Hepatocyte (in vitro differentiated cells): ENCODE measurements around the gene PAN3. TPM values are rescaled to one million over a fixed set of nuclear protein-coding genes. Genes with fewer than 3 reads are reported as not detected.

Experiments used
- polyA plus RNA-seq: library from polyadenylated mRNA; unstranded; fragments of >200 nt; fragmentation: Nextera tagmentation; extraction: Ambion mirVana; gene quantifications from 2 replicates; pipeline ENCODE4 v1.2.1, GENCODE V29; 2016
- small RNA-seq: library from RNA; depleted of rRNA; stranded (forward); fragments of <200 nt; gene quantifications from one replicate; pipeline ENCODE3, GENCODE V24; 2014
- total RNA-seq: library from RNA; depleted of rRNA; stranded (reverse); fragments of >200 nt; gene quantifications from 2 replicates; pipeline ENCODE4 v1.2.3, GENCODE V29; 2014

The PAN3 gene
- total and polyA plus RNA-seq, 2 experiments from 2014 or later: 6.9 to 29.8 TPM

Small RNA genes lying within 50 kb of the gene (small RNA-seq; reads per million reads assigned to genes)
- gene RNU6-82P: not detected

Other genes starting within 250 kb of the PAN3 start
- gene PDX1, start 218.5 kb upstream of the PAN3 start, total RNA-seq: 0.20 and 1.3 TPM in 2 replicates
- gene PDX1, start 218.5 kb upstream of the PAN3 start, polyA plus RNA-seq: 0.95 and 1.8 TPM in 2 replicates
- 34.6 and 40.0 TPM in 2 replicates for gene CDX2, start 169.2 kb upstream of the PAN3 start, total RNA-seq
- 52.4 and 60.6 TPM in 2 replicates for gene CDX2, start 169.2 kb upstream of the PAN3 start, polyA plus RNA-seq
- 13.5 and 18.2 TPM in 2 replicates for gene URAD, start 149.9 kb upstream of the PAN3 start, total RNA-seq
- gene URAD, start 149.9 kb upstream of the PAN3 start, polyA plus RNA-seq: 35.7 and 38.1 TPM in 2 replicates
- gene FLT3, start 38.0 kb upstream of the PAN3 start, total RNA-seq: 0.10 TPM in 1 of 2 replicates, not detected in the other
- gene FLT3, start 38.0 kb upstream of the PAN3 start, polyA plus RNA-seq: 0.09 and 0.29 TPM in 2 replicates